ENCODE results near the gene PTPRN2. TPM values are rescaled to one million over a fixed set of nuclear protein-coding genes. Genes with fewer than 3 reads are reported as not detected.

The PTPRN2 gene
- polyA plus RNA-seq, 1 experiment, result 0.02 TPM

- Histone ChIP-seq H3K4me3 (ENCODE audit: low read depth, low read length) (no peak overlapping the region), H3K27ac (ENCODE audit: low read depth, low read length) (no peak overlapping the region), H3K27me3 (ENCODE audit: control insufficient read depth, insufficient read depth, low read length) (no peaks in the 10 kb centered on the region), H3K9me3 (ENCODE audit: control insufficient read depth, insufficient read depth, low read length) (peaks cover 88% of the 10 kb centered on the region)
- CTCF ChIA-PET, result no interaction called here
- no peak for DNase-seq (ENCODE audit: low read depth, low spot score)
- POLR2A ChIA-PET, result no interaction called here
- no peak for TF ChIP-seq CTCF (IDR thresholded peaks at IDR 0.05; ENCODE audit: low read depth, low read length)
Measured at GRCh38 chr7:157521061-157521731, 1066.4 kb downstream of the PTPRN2 start.

- H3K27ac ChIP-seq (ENCODE audit: low read depth, low read length), result no peak overlapping the region
- POLR2A ChIA-PET, result no interaction called here
- H3K4me3 ChIP-seq (ENCODE audit: low read depth, low read length), result no peak overlapping the region
- CTCF ChIA-PET, result no interaction called here
- no peak for DNase-seq (ENCODE audit: low read depth, low spot score)
- no peaks in the 10 kb centered on the region for H3K27me3 ChIP-seq (ENCODE audit: control insufficient read depth, insufficient read depth, low read length)
- H3K9me3 ChIP-seq (ENCODE audit: control insufficient read depth, insufficient read depth, low read length), result peaks cover 90% of the 10 kb centered on the region
- no peak for TF ChIP-seq CTCF (IDR thresholded peaks at IDR 0.05; ENCODE audit: low read depth, low read length)
Measured at GRCh38 chr7:157520249-157520648, 1067.4 kb downstream of the PTPRN2 start.

GRCh38 chr7:157519798-157520244 is 1067.8 kb downstream of the PTPRN2 start:
- H3K4me3 ChIP-seq (ENCODE audit: low read depth, low read length), result no peak overlapping the region
- peaks cover 93% of the 10 kb centered on the region for H3K9me3 ChIP-seq (ENCODE audit: control insufficient read depth, insufficient read depth, low read length)
- ChIA-PET CTCF (no interaction called here), POLR2A (no interaction called here)
- H3K27ac ChIP-seq (ENCODE audit: low read depth, low read length), result no peak overlapping the region
- H3K27me3 ChIP-seq (ENCODE audit: control insufficient read depth, insufficient read depth, low read length), result no peaks in the 10 kb centered on the region
- TF ChIP-seq CTCF (IDR thresholded peaks at IDR 0.05; ENCODE audit: low read depth, low read length), result no peak
- no peak for DNase-seq (ENCODE audit: low read depth, low spot score)

GRCh38 chr7:157519246-157519645 is 1068.4 kb downstream of the PTPRN2 start:
- H3K9me3 ChIP-seq (ENCODE audit: control insufficient read depth, insufficient read depth, low read length), result peaks cover 96% of the 10 kb centered on the region
- no peaks in the 10 kb centered on the region for H3K27me3 ChIP-seq (ENCODE audit: control insufficient read depth, insufficient read depth, low read length)
- POLR2A ChIA-PET, result no interaction called here
- CTCF ChIA-PET, result no interaction called here
- DNase-seq (ENCODE audit: low read depth, low spot score), result no peak
- no peak overlapping the region for H3K27ac ChIP-seq (ENCODE audit: low read depth, low read length)
- TF ChIP-seq CTCF (IDR thresholded peaks at IDR 0.05; ENCODE audit: low read depth, low read length), result no peak
- H3K4me3 ChIP-seq (ENCODE audit: low read depth, low read length), result no peak overlapping the region

- Histone ChIP-seq H3K27ac (ENCODE audit: low read depth, low read length) (no peak overlapping the region), H3K9me3 (ENCODE audit: control insufficient read depth, insufficient read depth, low read length) (peaks cover 96% of the 10 kb centered on the region), H3K4me3 (ENCODE audit: low read depth, low read length) (no peak overlapping the region), H3K27me3 (ENCODE audit: control insufficient read depth, insufficient read depth, low read length) (no peaks in the 10 kb centered on the region)
- CTCF ChIA-PET, result no interaction called here
- DNase-seq (ENCODE audit: low read depth, low spot score), result no peak
- POLR2A ChIA-PET, result no interaction called here
- no peak for TF ChIP-seq CTCF (IDR thresholded peaks at IDR 0.05; ENCODE audit: low read depth, low read length)
Measured at GRCh38 chr7:157518514-157519175, 1069.0 kb downstream of the PTPRN2 start.
